Kidney glomerular epithelial cell (primary cell): ENCODE results near the gene GRAP2.

Experiments
- DNase-seq: peaks from one replicate; lab custom pipeline; 2025; lab: John Stamatoyannopoulos, UW

Gene GRAP2

GRCh38 chr22:39925273-39925672, 24.4 kb downstream of the GRAP2 start:
- DNase-seq: no peak

- no peak for DNase-seq
These were observed 25.2 kb downstream of the GRAP2 start for GRCh38 chr22:39925909-39926679.

GRCh38 chr22:39926753-39927152, 25.9 kb downstream of the GRAP2 start:
- no peak for DNase-seq

GRCh38 chr22:39927544-39927943, 26.7 kb downstream of the GRAP2 start:
- DNase-seq: no peak

GRCh38 chr22:39928536-39929520, 27.9 kb downstream of the GRAP2 start:
- no peak for DNase-seq

GRCh38 chr22:39931251-39931650, 30.4 kb downstream of the GRAP2 start:
- DNase-seq: no peak

- no peak for DNase-seq
These were observed 31.3 kb downstream of the GRAP2 start for GRCh38 chr22:39932166-39932565.

GRCh38 chr22:39932918-39933649, 32.2 kb downstream of the GRAP2 start:
- DNase-seq: no peak

GRCh38 chr22:39933741-39934140, 32.9 kb downstream of the GRAP2 start:
- DNase-seq: no peak

GRCh38 chr22:39935116-39935515, 34.2 kb downstream of the GRAP2 start:
- no peak for DNase-seq

GRCh38 chr22:39935612-39936011, 34.7 kb downstream of the GRAP2 start:
- no peak for DNase-seq

- DNase-seq: no peak
These were observed 35.8 kb downstream of the GRAP2 start for GRCh38 chr22:39936523-39937145.

- no peak for DNase-seq
These were observed 37.0 kb downstream of the GRAP2 start for GRCh38 chr22:39937906-39938305.

GRCh38 chr22:39938509-39939111, 37.7 kb downstream of the GRAP2 start:
- no peak for DNase-seq

- DNase-seq: no peak
These were observed 38.9 kb downstream of the GRAP2 start for GRCh38 chr22:39939830-39940229.

GRCh38 chr22:39940757-39941305, 39.9 kb downstream of the GRAP2 start:
- no peak for DNase-seq

GRCh38 chr22:39941601-39942000, 40.7 kb downstream of the GRAP2 start:
- no peak for DNase-seq

GRCh38 chr22:39942439-39943230, 41.8 kb downstream of the GRAP2 start:
- no peak for DNase-seq

- no peak for DNase-seq
These were observed 42.5 kb downstream of the GRAP2 start for GRCh38 chr22:39943337-39943736.
